Measurements from ENCODE around the gene ADAM17.

DNA sequence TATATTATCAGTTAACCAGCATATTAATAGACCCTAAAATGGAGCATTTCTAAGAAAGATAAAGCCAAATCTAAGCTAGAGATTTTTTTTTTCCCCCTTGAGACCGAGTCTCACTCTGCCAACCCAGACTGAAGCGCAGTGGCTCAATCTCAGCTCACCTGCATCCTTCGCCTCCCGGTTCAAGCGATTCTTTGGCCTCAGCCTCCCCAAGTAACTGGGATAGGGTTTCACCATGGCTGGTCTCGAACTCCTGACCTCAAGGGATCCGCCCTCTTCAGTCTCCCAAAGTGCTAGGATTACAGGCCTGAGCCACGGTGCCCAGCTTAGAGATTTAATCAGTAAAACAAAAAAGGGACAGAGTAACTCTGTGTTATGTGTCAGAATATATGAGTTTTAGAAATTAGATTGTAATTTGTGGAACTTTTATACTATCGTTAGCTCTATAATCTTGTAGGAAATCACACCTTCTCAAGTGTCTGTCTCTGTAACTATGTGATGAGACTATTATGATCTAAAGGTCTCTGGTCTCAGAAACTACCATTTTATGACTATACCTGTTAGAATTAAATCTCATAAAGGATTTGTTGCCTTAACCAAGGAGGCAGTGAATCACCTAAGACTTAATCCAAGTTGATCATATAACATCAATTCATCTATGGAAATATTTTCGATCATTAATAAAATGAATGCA, 41.1 kb upstream of the ADAM17 start:
- TF ChIP-seq, protein P1, sequence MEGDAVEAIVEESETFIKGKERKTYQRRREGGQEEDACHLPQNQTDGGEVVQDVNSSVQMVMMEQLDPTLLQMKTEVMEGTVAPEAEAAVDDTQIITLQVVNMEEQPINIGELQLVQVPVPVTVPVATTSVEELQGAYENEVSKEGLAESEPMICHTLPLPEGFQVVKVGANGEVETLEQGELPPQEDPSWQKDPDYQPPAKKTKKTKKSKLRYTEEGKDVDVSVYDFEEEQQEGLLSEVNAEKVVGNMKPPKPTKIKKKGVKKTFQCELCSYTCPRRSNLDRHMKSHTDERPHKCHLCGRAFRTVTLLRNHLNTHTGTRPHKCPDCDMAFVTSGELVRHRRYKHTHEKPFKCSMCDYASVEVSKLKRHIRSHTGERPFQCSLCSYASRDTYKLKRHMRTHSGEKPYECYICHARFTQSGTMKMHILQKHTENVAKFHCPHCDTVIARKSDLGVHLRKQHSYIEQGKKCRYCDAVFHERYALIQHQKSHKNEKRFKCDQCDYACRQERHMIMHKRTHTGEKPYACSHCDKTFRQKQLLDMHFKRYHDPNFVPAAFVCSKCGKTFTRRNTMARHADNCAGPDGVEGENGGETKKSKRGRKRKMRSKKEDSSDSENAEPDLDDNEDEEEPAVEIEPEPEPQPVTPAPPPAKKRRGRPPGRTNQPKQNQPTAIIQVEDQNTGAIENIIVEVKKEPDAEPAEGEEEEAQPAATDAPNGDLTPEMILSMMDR (conservative IDR thresholded peaks at IDR 0.05; ENCODE audit: low read length): no peak
- no peak for TF ChIP-seq EZH2phosphoT487 (IDR thresholded peaks at IDR 0.05; ENCODE audit: borderline replicate concordance, low read depth, low read length)

Data from OCI-LY7 (cell line).